ENCODE results near the gene ZNF774.
A peak's percentile ranks its signal among the peaks of the same experiment; 100 is the strongest.
"Not testable (repeated sequence)": the region's sequence is repeated elsewhere in the genome, so short reads cannot be mapped to it uniquely, and the experiment has no call there.

The ZNF774 gene

GRCh38 chr15:90338532-90338931, 13.6 kb upstream of the ZNF774 start:
- peaks cover 27 to 69% (median 48%) of the 10 kb centered on the region in 10 experiments for H3K4me1 ChIP-seq
- H3K27ac ChIP-seq: no peak overlapping the region
- peak overlapping the region in 2 of 11 experiments; percentile 79 to 80; a peak in 3 of 22 replicates for H3K4me2 ChIP-seq
- no peaks in the 10 kb centered on the region for H3K27me3 ChIP-seq
- no peak overlapping the region for H3K4me3 ChIP-seq
- no peaks in the 10 kb centered on the region for H3K9me3 ChIP-seq (replicated peaks in 1 of 11)
- no peaks in the 10 kb centered on the region for H3K36me3 ChIP-seq
- no peak overlapping the region for H3K9ac ChIP-seq
- no peaks in the 10 kb centered on the region for H4K20me1 ChIP-seq
- TF ChIP-seq Cebpa-rat (IDR thresholded peaks at IDR 0.05): no peak

- H3K9ac ChIP-seq: no peak overlapping the region
- no peaks in the 10 kb centered on the region for H3K36me3 ChIP-seq
- no peak overlapping the region for H3K27ac ChIP-seq
- H3K9me3 ChIP-seq (replicated peaks in 1 of 11): no peaks in the 10 kb centered on the region
- no peaks in the 10 kb centered on the region for H4K20me1 ChIP-seq
- no peak overlapping the region for H3K4me2 ChIP-seq
- no peak for TF ChIP-seq Cebpa-rat (IDR thresholded peaks at IDR 0.05)
- H3K4me1 ChIP-seq: peaks cover 29 to 87% (median 59%) of the 10 kb centered on the region in 10 experiments
- H3K4me3 ChIP-seq: no peak overlapping the region
- H3K27me3 ChIP-seq: no peaks in the 10 kb centered on the region
Observed at GRCh38 chr15:90340345-90340744, 11.7 kb upstream of the ZNF774 start.

GRCh38 chr15:90343302-90343790, 8.7 kb upstream of the ZNF774 start:
- Histone ChIP-seq H3K4me3 (no peak overlapping the region), H3K4me2 (peak overlapping the region; percentile 4 to 84 (median 74); a peak in 19 of 22 replicates), H4K20me1 (no peaks in the 10 kb centered on the region), H3K36me3 (no peaks in the 10 kb centered on the region), H3K9ac (no peak overlapping the region), H3K4me1 (peaks cover 18 to 68% (median 39%) of the 10 kb centered on the region in 10 experiments), H3K9me3 (replicated peaks in 1 of 11) (no peaks in the 10 kb centered on the region), H3K27me3 (no peaks in the 10 kb centered on the region), H3K27ac (peak overlapping the region in 5 of 11 experiments; percentile 37 to 61 (median 42); a peak in 10 of 22 replicates)
- TF ChIP-seq Cebpa-rat (IDR thresholded peaks at IDR 0.05): no peak

GRCh38 chr15:90344662-90345061, 7.4 kb upstream of the ZNF774 start:
- H3K4me3 ChIP-seq: no peak overlapping the region
- no peak overlapping the region for H3K27ac ChIP-seq
- no peaks in the 10 kb centered on the region for H3K27me3 ChIP-seq
- no peak for TF ChIP-seq Cebpa-rat (IDR thresholded peaks at IDR 0.05)
- H3K36me3 ChIP-seq: no peaks in the 10 kb centered on the region
- H3K9ac ChIP-seq: no peak overlapping the region
- H4K20me1 ChIP-seq: no peaks in the 10 kb centered on the region
- peaks cover 18 to 57% (median 34%) of the 10 kb centered on the region in 10 experiments for H3K4me1 ChIP-seq
- no peaks in the 10 kb centered on the region for H3K9me3 ChIP-seq (replicated peaks in 1 of 11)
- H3K4me2 ChIP-seq: peak overlapping the region in 5 of 11 experiments; percentile 71 to 84 (median 82); a peak in 9 of 22 replicates

- H3K9me3 ChIP-seq (replicated peaks in 1 of 11): no peaks in the 10 kb centered on the region
- no peaks in the 10 kb centered on the region for H4K20me1 ChIP-seq
- no peaks in the 10 kb centered on the region for H3K27me3 ChIP-seq
Observed at GRCh38 chr15:90345857-90346256, 6.2 kb upstream of the ZNF774 start.

GRCh38 chr15:90347431-90348065, 4.5 kb upstream of the ZNF774 start:
- H3K27ac ChIP-seq; H3K36me3 ChIP-seq; H4K20me1 ChIP-seq; H3K4me2 ChIP-seq; H3K9ac ChIP-seq; H3K4me3 ChIP-seq; H3K9me3 ChIP-seq (replicated peaks in 1 of 11); H3K27me3 ChIP-seq: not testable (repeated sequence)
- H3K4me1 ChIP-seq: peaks cover 11 to 48% (median 29%) of the 10 kb centered on the region in 10 experiments

More at GRCh38 chr15:90345857-90346256, 6.2 kb upstream of the ZNF774 start:
- Histone ChIP-seq H3K27ac (peak overlapping the region in 2 of 11 experiments; percentile 24 to 36; a peak in 1 of 22 replicates), H3K4me3 (no peak overlapping the region), H3K9ac (no peak overlapping the region; a peak in 1 of 22 replicates), H3K4me2 (peak overlapping the region in 4 of 11 experiments; percentile 9 to 84 (median 80); a peak in 7 of 22 replicates), H3K36me3 (no peaks in the 10 kb centered on the region), H3K4me1 (peaks cover 18 to 53% (median 30%) of the 10 kb centered on the region in 10 experiments)
- TF ChIP-seq Cebpa-rat (IDR thresholded peaks at IDR 0.05): no peak

- Histone ChIP-seq H3K4me1 (peaks cover 2 to 45% (median 24%) of the 10 kb centered on the region in 10 experiments), H3K4me2 (no peak overlapping the region), H3K9ac (no peak overlapping the region), H3K27me3 (no peaks in the 10 kb centered on the region), H3K36me3 (no peaks in the 10 kb centered on the region), H3K9me3 (replicated peaks in 1 of 11) (no peaks in the 10 kb centered on the region), H3K4me3 (no peak overlapping the region), H4K20me1 (no peaks in the 10 kb centered on the region), H3K27ac (no peak overlapping the region)
- TF ChIP-seq Cebpa-rat (IDR thresholded peaks at IDR 0.05): no peak
Observed at GRCh38 chr15:90348456-90348855, 3.6 kb upstream of the ZNF774 start.

GRCh38 chr15:90349072-90349471, 3.0 kb upstream of the ZNF774 start:
- no peak for TF ChIP-seq Cebpa-rat (IDR thresholded peaks at IDR 0.05)
- peaks cover 0 to 39% (median 18%) of the 10 kb centered on the region in 10 experiments; a peak in 17 of 20 replicates for H3K4me1 ChIP-seq
- H3K4me2 ChIP-seq: no peak overlapping the region
- no peaks in the 10 kb centered on the region for H3K27me3 ChIP-seq
- H3K9ac ChIP-seq: no peak overlapping the region
- H3K36me3 ChIP-seq: no peaks in the 10 kb centered on the region
- no peak overlapping the region for H3K4me3 ChIP-seq
- H3K9me3 ChIP-seq (replicated peaks in 1 of 11): no peaks in the 10 kb centered on the region
- no peaks in the 10 kb centered on the region for H4K20me1 ChIP-seq
- H3K27ac ChIP-seq: no peak overlapping the region

- no peak overlapping the region for H3K9ac ChIP-seq
- H3K4me2 ChIP-seq: no peak overlapping the region
- no peaks in the 10 kb centered on the region for H3K27me3 ChIP-seq
- no peak overlapping the region for H3K4me3 ChIP-seq
- no peaks in the 10 kb centered on the region for H3K9me3 ChIP-seq (replicated peaks in 1 of 11)
- no peak overlapping the region for H3K27ac ChIP-seq
- no peak for TF ChIP-seq Cebpa-rat (IDR thresholded peaks at IDR 0.05)
- H3K36me3 ChIP-seq: no peaks in the 10 kb centered on the region
- H3K4me1 ChIP-seq: peaks cover 0 to 32% (median 15%) of the 10 kb centered on the region in 10 experiments; a peak in 17 of 20 replicates
- H4K20me1 ChIP-seq: no peaks in the 10 kb centered on the region
Observed at GRCh38 chr15:90349821-90350220, 2.3 kb upstream of the ZNF774 start.

Data from BLaER1 treated with 17β-estradiol and CSF1 and Interleukin-3, amounts not matched to agents 10 nM and 100 nM (cell line).